GM12874 (cell line): Measurements from ENCODE around the gene RNF214.

Experiments
- CTCF ChIP-seq: IDR thresholded peaks from 2 replicates; pipeline ENCODE4 v1.5.1; 2011; ENCODE audit warnings: low read depth, mild to moderate bottlenecking, control low read depth, low read length, moderate library complexity; ENCODE audit not compliant: insufficient read depth

Gene RNF214

GRCh38 chr11:117199916-117200812, 32.3 kb upstream of the RNF214 start:
- no peak for TF ChIP-seq CTCF

- no peak for TF ChIP-seq CTCF
Observed at GRCh38 chr11:117200813-117201657, 31.4 kb upstream of the RNF214 start.

GRCh38 chr11:117201658-117202305, 30.7 kb upstream of the RNF214 start:
- no peak for TF ChIP-seq CTCF

- TF ChIP-seq CTCF, result no peak
Observed at GRCh38 chr11:117202386-117203068, 29.9 kb upstream of the RNF214 start.

- no peak for TF ChIP-seq CTCF
Observed at GRCh38 chr11:117203069-117203407, 29.4 kb upstream of the RNF214 start.

- TF ChIP-seq CTCF, result no peak
Observed at GRCh38 chr11:117204283-117205080, 28.0 kb upstream of the RNF214 start.
